Measurements from ENCODE around the gene NFKBIE.

Gene NFKBIE

GRCh38 chr6:44235891-44236516 lies 29.3 kb downstream of the NFKBIE start:
- H3K36me3 ChIP-seq (ENCODE audit: insufficient read depth, low read length): peaks cover 43% of the 10 kb centered on the region
- no peaks in the 10 kb centered on the region for H4K20me1 ChIP-seq (ENCODE audit: insufficient read depth, low read length)
- H3K9me3 ChIP-seq (ENCODE audit: low read length): no peaks in the 10 kb centered on the region
- H3K4me2 ChIP-seq (ENCODE audit: low read length): no peak overlapping the region
- H2AFZ ChIP-seq (ENCODE audit: low read length): no peak overlapping the region
- H3K9ac ChIP-seq (ENCODE audit: low read length): no peak overlapping the region
- TF ChIP-seq CTCF (IDR thresholded peaks at IDR 0.05; ENCODE audit: low read length) (peak; percentile 27), EZH2 (IDR thresholded peaks at IDR 0.05; ENCODE audit: borderline replicate concordance, low read length) (no peak)
- peaks cover 9% of the 10 kb centered on the region for H3K4me1 ChIP-seq (ENCODE audit: insufficient read depth, low read length, severe bottlenecking)
- no peaks in the 10 kb centered on the region for H3K27me3 ChIP-seq (ENCODE audit: insufficient read depth, low read length)
- H3K79me2 ChIP-seq (ENCODE audit: insufficient read depth, low read length): no peaks in the 10 kb centered on the region
- H3F3A ChIP-seq (ENCODE audit: insufficient read depth, low read length): no peaks in the 10 kb centered on the region
- no peaks in the 10 kb centered on the region for H3K9me2 ChIP-seq (ENCODE audit: low read depth, low read length)
- H3K4me3 ChIP-seq (ENCODE audit: low read depth, low read length, poor library complexity, severe bottlenecking): no peak overlapping the region
- H3K27ac ChIP-seq (ENCODE audit: low read depth, low read length, poor library complexity, severe bottlenecking): no peak overlapping the region

- H3K9me2 ChIP-seq (ENCODE audit: low read depth, low read length): no peaks in the 10 kb centered on the region
- H2AFZ ChIP-seq (ENCODE audit: low read length): no peak overlapping the region
- H3K9me3 ChIP-seq (ENCODE audit: low read length): no peaks in the 10 kb centered on the region
- no peak overlapping the region for H3K27ac ChIP-seq (ENCODE audit: low read depth, low read length, poor library complexity, severe bottlenecking)
- H3K4me3 ChIP-seq (ENCODE audit: low read depth, low read length, poor library complexity, severe bottlenecking): no peak overlapping the region
- H3K36me3 ChIP-seq (ENCODE audit: insufficient read depth, low read length): peaks cover 50% of the 10 kb centered on the region
- H3K9ac ChIP-seq (ENCODE audit: low read length): no peak overlapping the region
- no peaks in the 10 kb centered on the region for H4K20me1 ChIP-seq (ENCODE audit: insufficient read depth, low read length)
- H3K79me2 ChIP-seq (ENCODE audit: insufficient read depth, low read length): no peaks in the 10 kb centered on the region
- no peak overlapping the region for H3K4me2 ChIP-seq (ENCODE audit: low read length)
- H3K4me1 ChIP-seq (ENCODE audit: insufficient read depth, low read length, severe bottlenecking): peaks cover 9% of the 10 kb centered on the region
- no peak for TF ChIP-seq EZH2 (IDR thresholded peaks at IDR 0.05; ENCODE audit: borderline replicate concordance, low read length)
- TF ChIP-seq CTCF (IDR thresholded peaks at IDR 0.05; ENCODE audit: low read length): no peak
- H3F3A ChIP-seq (ENCODE audit: insufficient read depth, low read length): no peaks in the 10 kb centered on the region
- H3K27me3 ChIP-seq (ENCODE audit: insufficient read depth, low read length): no peaks in the 10 kb centered on the region
Measured at GRCh38 chr6:44235269-44235668, 30.1 kb downstream of the NFKBIE start.

DNA sequence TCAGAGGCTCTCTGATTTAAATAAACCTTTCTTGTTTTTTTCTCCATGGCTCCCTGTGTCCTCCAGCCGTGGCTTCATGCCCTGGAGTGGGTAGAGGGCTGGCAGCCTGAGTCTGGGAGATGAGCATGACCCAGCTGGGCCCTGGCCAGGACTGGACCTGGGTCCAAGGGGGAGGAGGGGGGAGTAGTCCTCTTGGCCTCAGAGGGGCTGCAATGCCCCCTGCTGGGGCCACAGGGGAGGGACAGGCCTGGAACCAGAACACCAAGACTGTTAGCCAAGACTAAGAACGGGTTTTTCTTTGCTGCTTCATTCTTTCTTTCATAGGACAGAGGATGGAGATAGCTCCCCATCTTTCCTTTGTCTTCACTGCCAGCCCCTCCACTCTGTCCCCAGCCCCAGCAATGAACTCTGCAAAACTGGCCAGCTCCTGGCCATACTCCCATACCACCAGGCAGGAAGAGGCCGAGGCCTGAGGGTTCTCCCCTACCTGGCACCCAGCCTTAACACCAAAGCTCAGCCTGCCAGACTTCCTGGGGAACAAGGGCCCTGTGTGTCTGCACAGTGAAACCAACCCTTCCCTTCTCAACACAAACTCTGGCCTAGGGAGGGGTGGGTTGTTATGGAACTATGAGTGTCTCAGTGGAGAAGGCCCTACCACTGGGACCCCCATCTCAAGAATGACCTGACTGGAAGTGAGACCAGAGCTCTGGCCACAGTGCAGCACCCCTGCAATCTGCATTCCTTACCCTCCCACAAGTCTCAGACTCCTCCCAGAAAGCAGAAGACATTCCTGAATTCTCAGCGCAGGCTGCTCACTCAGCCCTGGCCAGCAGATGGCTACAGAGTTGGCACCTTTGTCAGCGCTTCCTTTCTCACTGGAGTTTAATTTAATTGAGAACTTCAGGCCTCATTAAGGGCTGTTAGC lies 31.0 kb downstream of the NFKBIE start:
- H2AFZ ChIP-seq (ENCODE audit: low read length): no peak overlapping the region
- H3F3A ChIP-seq (ENCODE audit: insufficient read depth, low read length): no peaks in the 10 kb centered on the region
- peaks cover 9% of the 10 kb centered on the region for H3K4me1 ChIP-seq (ENCODE audit: insufficient read depth, low read length, severe bottlenecking)
- H4K20me1 ChIP-seq (ENCODE audit: insufficient read depth, low read length): no peaks in the 10 kb centered on the region
- H3K9ac ChIP-seq (ENCODE audit: low read length): no peak overlapping the region
- TF ChIP-seq EZH2 (IDR thresholded peaks at IDR 0.05; ENCODE audit: borderline replicate concordance, low read length) (no peak), CTCF (IDR thresholded peaks at IDR 0.05; ENCODE audit: low read length) (peak; percentile 89)
- H3K4me2 ChIP-seq (ENCODE audit: low read length): no peak overlapping the region
- H3K36me3 ChIP-seq (ENCODE audit: insufficient read depth, low read length): peaks cover 59% of the 10 kb centered on the region
- H3K4me3 ChIP-seq (ENCODE audit: low read depth, low read length, poor library complexity, severe bottlenecking): no peak overlapping the region
- H3K79me2 ChIP-seq (ENCODE audit: insufficient read depth, low read length): no peaks in the 10 kb centered on the region
- H3K27me3 ChIP-seq (ENCODE audit: insufficient read depth, low read length): no peaks in the 10 kb centered on the region
- H3K9me2 ChIP-seq (ENCODE audit: low read depth, low read length): no peaks in the 10 kb centered on the region
- H3K9me3 ChIP-seq (ENCODE audit: low read length): no peaks in the 10 kb centered on the region
- no peak overlapping the region for H3K27ac ChIP-seq (ENCODE audit: low read depth, low read length, poor library complexity, severe bottlenecking)

Measured in OCI-LY1 (cell line).